CD1c-positive myeloid dendritic cell (primary cell): ENCODE results near the gene ZNF407.
"Not testable (repeated sequence)": the region's sequence is repeated elsewhere in the genome, so short reads cannot be mapped to it uniquely, and the experiment has no call there.

Experiments
- DNase-seq: peaks from one replicate; pipeline ENCODE4 v3.0.0-alpha.2; 2016; ENCODE audit errors: extremely low spot score

Gene ZNF407

GRCh38 chr18:75101916-75102315 is 504.2 kb downstream of the ZNF407 start:
- DNase-seq, result no peak

DNA sequence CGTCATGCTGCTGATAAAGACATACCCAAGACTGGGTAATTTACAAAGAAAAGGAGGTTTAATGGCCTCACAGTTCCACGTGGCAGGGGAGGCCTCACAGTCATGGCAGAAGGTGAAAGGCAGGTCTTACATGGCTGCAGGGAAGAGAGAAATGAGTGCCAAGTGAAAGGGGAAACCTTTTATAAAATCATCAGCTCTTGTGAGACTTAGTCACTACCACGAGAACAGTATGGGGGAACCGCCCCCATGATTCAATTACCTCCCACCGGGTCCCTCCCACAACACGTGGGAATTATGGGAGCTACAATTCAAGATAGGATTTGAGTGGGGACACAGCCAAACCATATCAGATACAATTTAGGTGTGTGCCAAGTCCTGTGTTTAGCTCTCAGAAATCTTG is 506.4 kb downstream of the ZNF407 start:
- DNase-seq, result not testable (repeated sequence)

DNA sequence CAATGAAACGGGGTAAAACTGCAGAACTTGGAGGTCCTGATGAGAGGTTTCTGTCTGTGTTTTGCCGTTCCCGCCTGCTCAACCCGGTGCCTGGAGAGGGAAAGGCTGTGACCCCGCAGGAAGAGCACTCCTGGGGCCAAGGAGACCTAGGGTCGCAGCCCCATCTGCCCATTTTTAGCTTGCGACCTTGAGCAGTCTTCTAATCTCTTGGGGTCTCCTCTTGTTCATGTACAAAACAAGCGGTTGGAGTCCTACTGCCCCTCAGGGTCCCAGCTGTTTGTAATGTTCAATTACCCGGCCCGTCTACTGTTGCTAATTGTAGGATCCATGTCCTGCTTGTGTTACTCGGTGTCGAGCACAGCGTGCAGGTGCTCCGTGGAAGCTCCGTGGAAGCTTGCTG is 506.8 kb downstream of the ZNF407 start:
- DNase-seq, result no peak

DNA sequence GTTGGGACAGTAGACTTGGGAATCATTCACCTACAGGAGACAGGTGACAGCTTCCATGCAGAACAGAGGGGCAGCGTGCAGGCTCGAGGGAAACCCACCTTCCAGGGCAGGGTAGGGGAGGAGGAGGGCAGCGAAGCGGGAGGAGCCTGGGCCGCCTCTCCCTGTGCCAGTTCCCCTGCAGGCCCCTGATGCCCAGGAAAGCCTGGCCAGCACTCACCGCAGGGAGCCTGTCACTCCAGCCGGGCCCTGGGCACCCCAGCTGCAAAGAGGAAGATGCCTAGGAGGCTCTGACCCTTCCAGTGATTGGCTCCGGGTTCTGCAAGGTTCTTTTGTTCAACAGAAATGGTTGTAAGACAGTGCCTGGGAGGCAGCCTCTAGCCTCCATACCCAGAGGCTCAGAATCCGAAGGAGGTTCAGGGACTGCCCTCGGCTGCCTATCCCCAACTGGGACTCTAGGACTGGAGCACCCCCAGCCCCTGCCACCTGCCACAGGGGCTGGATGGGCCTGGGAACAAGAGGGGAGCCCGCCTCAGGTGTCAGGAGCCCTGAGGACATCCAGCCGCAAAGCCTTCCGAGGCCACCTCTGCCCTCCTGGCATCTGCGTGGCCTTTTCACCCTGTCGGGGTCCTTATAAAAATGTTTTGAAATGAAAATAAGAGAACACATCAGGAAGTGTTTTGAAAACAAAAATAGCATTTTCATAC is 508.0 kb downstream of the ZNF407 start:
- DNase-seq, result no peak

DNA sequence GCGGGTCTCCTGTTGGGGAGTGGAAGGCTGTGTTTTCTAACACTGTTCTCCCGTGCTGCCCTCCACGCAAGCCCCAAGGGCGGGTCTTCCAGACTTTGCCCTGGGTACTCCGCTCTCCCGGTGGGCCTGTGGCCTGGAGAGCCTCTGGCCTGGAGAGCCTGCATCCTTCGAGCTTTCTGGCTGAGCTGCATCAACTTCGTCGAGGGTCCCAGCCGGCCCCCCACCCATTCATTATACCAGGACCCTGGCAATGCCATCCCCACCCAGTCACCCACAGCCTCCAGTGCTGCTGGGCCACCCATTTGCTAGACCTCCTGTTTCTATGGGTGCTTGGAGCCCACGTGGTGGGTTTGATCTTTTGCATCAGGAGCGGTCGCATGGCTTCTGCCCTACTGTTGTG is 509.1 kb downstream of the ZNF407 start:
- no peak for DNase-seq

GRCh38 chr18:75107196-75107930 is 509.7 kb downstream of the ZNF407 start:
- DNase-seq, result no peak

DNA sequence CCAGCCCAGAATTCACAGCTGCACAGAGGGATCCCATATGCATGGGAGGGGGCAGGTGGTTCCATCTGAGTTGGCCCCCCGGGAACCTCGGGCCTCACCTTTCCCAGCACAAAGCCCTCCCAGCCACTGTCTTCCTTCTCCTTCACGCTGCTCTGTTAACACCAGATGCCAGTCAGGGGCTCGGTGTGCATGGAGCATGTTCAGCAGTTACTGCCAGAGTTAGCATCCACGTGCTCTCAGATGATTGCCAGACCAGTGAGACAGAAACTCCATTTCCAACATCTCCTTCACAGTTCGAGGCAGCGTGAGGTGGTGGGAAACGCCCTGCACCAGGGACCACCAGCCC is 510.2 kb downstream of the ZNF407 start:
- DNase-seq, result no peak

DNA sequence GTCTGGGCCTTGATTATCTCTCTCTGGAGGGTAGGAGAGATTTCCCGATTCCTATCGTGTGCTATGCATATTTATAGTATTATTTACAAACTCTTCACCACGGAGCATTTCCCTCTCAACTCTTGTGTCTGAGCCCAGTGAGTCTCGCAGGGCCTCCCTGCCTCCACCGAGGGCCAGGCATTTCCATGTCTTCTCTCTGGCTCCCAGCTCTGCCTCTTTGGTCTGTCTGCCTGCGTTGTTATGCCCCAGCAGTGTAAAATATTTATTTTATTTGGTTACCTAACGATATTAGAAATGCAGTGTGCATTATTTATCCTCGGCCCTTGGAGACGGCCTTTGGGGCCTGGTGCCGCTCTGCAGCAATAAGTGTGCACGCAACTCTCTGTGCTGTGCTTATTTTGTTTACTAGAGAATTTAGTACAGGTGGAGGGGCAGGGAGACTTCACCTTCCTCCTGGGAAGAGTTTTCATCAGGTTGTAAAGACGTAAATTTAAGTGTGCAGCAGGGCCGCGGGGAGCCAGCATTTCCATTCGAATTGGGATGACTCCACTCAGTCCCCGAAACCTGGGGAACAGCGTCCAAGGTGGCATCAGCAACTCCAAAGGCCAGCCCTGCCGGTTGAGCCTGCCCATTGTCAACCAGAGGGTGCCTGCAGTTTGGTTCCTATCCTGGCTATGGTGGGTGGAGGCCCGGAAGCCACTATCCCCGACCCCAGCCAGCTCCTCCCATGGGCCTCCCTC is 511.1 kb downstream of the ZNF407 start:
- DNase-seq, result no peak

DNA sequence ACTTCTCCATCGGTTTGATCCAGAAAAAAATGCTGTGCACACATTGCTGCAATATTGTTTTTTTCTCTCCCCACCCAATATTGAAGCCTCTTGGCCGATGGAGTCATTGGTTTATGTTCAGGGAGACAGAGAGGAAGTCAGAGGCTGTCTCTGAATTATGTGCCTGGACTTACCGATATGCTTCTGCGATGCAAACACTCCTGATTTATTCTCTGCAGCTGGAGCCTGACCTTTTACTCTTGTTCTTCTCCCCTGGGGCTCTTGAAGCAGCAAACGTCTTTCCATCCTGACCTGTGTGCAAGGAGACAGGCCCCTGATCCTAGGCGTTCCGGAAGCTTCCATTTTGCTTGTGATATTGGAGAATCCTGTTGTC is 511.6 kb downstream of the ZNF407 start:
- no peak for DNase-seq

GRCh38 chr18:75109819-75110218 is 512.1 kb downstream of the ZNF407 start:
- no peak for DNase-seq

GRCh38 chr18:75110311-75110710 is 512.6 kb downstream of the ZNF407 start:
- no peak for DNase-seq

DNA sequence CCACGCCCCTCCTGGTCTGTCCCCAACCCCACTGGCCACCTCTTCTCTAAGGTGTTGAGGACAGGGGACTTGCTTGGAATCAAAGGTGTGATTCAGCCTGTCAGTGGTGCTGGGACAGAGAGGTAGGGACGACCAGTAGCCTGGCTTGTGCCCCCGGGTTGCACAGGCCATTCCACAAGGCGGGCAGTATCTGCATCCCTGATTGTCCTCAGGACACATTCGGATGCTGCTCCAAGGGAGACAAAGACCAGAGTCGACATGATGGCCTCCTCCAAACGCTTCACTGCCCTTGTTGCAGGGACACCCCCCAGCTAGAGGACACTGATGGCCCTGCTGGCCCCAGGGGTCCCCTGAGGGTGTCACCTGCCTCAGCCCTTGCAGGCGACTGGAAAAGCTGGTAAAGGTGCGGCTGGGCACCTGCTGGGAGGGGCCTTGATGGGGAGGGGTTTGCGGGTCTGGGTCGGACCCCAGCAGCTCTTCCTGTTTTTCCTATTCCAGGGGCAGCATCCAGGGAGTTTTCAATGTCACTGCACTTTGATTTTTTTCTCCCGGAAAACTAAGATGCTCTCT is 513.3 kb downstream of the ZNF407 start:
- DNase-seq, result no peak

GRCh38 chr18:75111760-75112159 is 514.1 kb downstream of the ZNF407 start:
- no peak for DNase-seq

- no peak for DNase-seq
These were observed 514.8 kb downstream of the ZNF407 start for GRCh38 chr18:75112186-75113096.

- no peak for DNase-seq
These were observed 515.8 kb downstream of the ZNF407 start for GRCh38 chr18:75113455-75113854.

GRCh38 chr18:75114231-75114764 is 516.6 kb downstream of the ZNF407 start:
- DNase-seq, result no peak
